H9 (cell line): ENCODE data around the gene PITPNM1. TPM values are rescaled to one million over a fixed set of nuclear protein-coding genes. Genes with fewer than 3 reads are reported as not detected.
"Not testable (repeated sequence)": the region's sequence is repeated elsewhere in the genome, so short reads cannot be mapped to it uniquely, and the experiment has no call there.

ENCODE experiments used
- DNase-seq: peaks from one replicate; pipeline ENCODE4 v3.0.0-alpha.2; 2017
- H2AFZ ChIP-seq: one replicate; pipeline ENCODE4 v1.6.1; 2013; ENCODE audit warnings: mild to moderate bottlenecking, low read length, control low read depth, moderate library complexity
- H2AK5ac ChIP-seq: 2 replicates; pipeline ENCODE4 v1.6.1; 2013; ENCODE audit warnings: low read length, control low read depth, mixed read lengths; ENCODE audit not compliant: insufficient read length
- H2BK120ac ChIP-seq: one replicate; pipeline ENCODE4 v1.6.1; 2013; ENCODE audit warnings: low read depth, mild to moderate bottlenecking, low read length, control low read depth, inconsistent platforms; ENCODE audit not compliant: poor library complexity, severe bottlenecking
- H2BK12ac ChIP-seq: 2 replicates; pipeline ENCODE4 v1.6.1; 2013; ENCODE audit warnings: low read length, control low read depth, mixed read lengths, low read depth; ENCODE audit not compliant: insufficient read length
- H2BK15ac ChIP-seq: 2 replicates; pipeline ENCODE4 v1.6.1; 2013; ENCODE audit warnings: low read depth, low read length, control low read depth
- H2BK20ac ChIP-seq: one replicate; pipeline ENCODE4 v1.6.1; 2013; ENCODE audit warnings: low read depth, mild to moderate bottlenecking, low read length, control low read depth, inconsistent platforms; ENCODE audit not compliant: poor library complexity, severe bottlenecking
- H2BK5ac ChIP-seq: 2 replicates; pipeline ENCODE4 v1.6.1; 2013; ENCODE audit warnings: low read length, control low read depth, mixed read lengths; ENCODE audit not compliant: insufficient read length
- H3K14ac ChIP-seq: 2 replicates; pipeline ENCODE4 v1.6.1; 2013; ENCODE audit warnings: low read length, control low read depth; ENCODE audit not compliant: insufficient read depth
- H3K18ac ChIP-seq: 2 replicates; pipeline ENCODE4 v1.6.1; 2013; ENCODE audit warnings: low read depth, mild to moderate bottlenecking, mixed read lengths, low read length, control low read depth; ENCODE audit not compliant: insufficient read length
- H3K23ac ChIP-seq: 2 replicates; pipeline ENCODE4 v1.6.1; 2013; ENCODE audit warnings: low read length, control low read depth, mixed read lengths, low read depth; ENCODE audit not compliant: insufficient read length
- H3K23me2 ChIP-seq: 2 replicates; pipeline ENCODE4 v1.6.1; 2013; ENCODE audit warnings: low read depth, mild to moderate bottlenecking, mixed read lengths, low read length, control low read depth; ENCODE audit not compliant: insufficient read length, poor library complexity, severe bottlenecking
- H3K27ac ChIP-seq: 2 replicates; pipeline ENCODE4 v1.5.1; 2013; ENCODE audit warnings: low read length, control low read depth, mixed read lengths, low read depth; ENCODE audit not compliant: insufficient read length
- H3K27me3 ChIP-seq: 2 replicates; pipeline ENCODE4 v1.6.1; 2013; ENCODE audit warnings: low read length, control low read depth, inconsistent platforms; ENCODE audit not compliant: insufficient read depth
- H3K4ac ChIP-seq: 2 replicates; pipeline ENCODE4 v1.6.1; 2013; ENCODE audit warnings: low read depth, mild to moderate bottlenecking, control low read depth, inconsistent platforms, low read length, moderate library complexity
- H3K4me1 ChIP-seq: 2 replicates; pipeline ENCODE4 v1.6.1; 2013; ENCODE audit warnings: low read length, control low read depth, inconsistent platforms; ENCODE audit not compliant: insufficient read depth
- H3K4me2 ChIP-seq: 2 replicates; pipeline ENCODE4 v1.6.1; 2013; ENCODE audit warnings: low read length, control low read depth, mixed read lengths; ENCODE audit not compliant: insufficient read length, insufficient read depth
- H3K56ac ChIP-seq: 2 replicates; pipeline ENCODE4 v1.6.1; 2013; ENCODE audit warnings: low read depth, mild to moderate bottlenecking, mixed read lengths, low read length, control low read depth; ENCODE audit not compliant: insufficient read length
- H3K79me1 ChIP-seq: 2 replicates; pipeline ENCODE4 v1.6.1; 2013; ENCODE audit warnings: low read depth, mild to moderate bottlenecking, moderate library complexity, low read length, control low read depth, inconsistent platforms; ENCODE audit not compliant: insufficient read depth, poor library complexity, severe bottlenecking
- H3K79me2 ChIP-seq: 2 replicates; pipeline ENCODE4 v1.6.1; 2013; ENCODE audit warnings: low read length, control low read depth, inconsistent platforms; ENCODE audit not compliant: insufficient read depth
- H3K9ac ChIP-seq: 2 replicates; pipeline ENCODE4 v1.6.1; 2013; ENCODE audit warnings: low read length, control low read depth, mixed read lengths; ENCODE audit not compliant: insufficient read length; ENCODE audit errors: extremely low read depth
- H3K9me3 ChIP-seq: one replicate; pipeline ENCODE4 v1.6.1; 2013; ENCODE audit warnings: low read depth, low read length, inconsistent platforms; ENCODE audit not compliant: control insufficient read depth
- H3T11ph ChIP-seq: one replicate; pipeline ENCODE4 v1.6.1; 2013; ENCODE audit warnings: mild to moderate bottlenecking, low read length, control low read depth, inconsistent platforms
- H4K20me1 ChIP-seq: one replicate; pipeline ENCODE4 v1.6.1; 2013; ENCODE audit not compliant: control insufficient read depth, insufficient read length, insufficient read depth
- H4K5ac ChIP-seq: 2 replicates; pipeline ENCODE4 v1.6.1; 2013; ENCODE audit warnings: low read depth, mild to moderate bottlenecking, mixed read lengths, low read length, control low read depth; ENCODE audit not compliant: insufficient read length
- H4K8ac ChIP-seq: replicated peaks from 2 replicates; pipeline ENCODE4 v1.6.1; 2013; ENCODE audit warnings: low read length, control low read depth, mixed read lengths, low read depth; ENCODE audit not compliant: insufficient read length
- H4K91ac ChIP-seq: 2 replicates; pipeline ENCODE4 v1.6.1; 2013; ENCODE audit warnings: low read depth, mild to moderate bottlenecking, moderate library complexity, mixed read lengths, low read length, control low read depth; ENCODE audit not compliant: insufficient read length
- H3K27ac Mint-ChIP-seq, 3 experiments: 2 replicates in 2 of 3; 3 replicates in 1 of 3; pipeline ENCODE4 v1.8.0; 2020 to 2021; ENCODE audit warnings: mixed read lengths in 3 of 3, mild to moderate bottlenecking in 1 of 3, moderate library complexity in 1 of 3
- H3K27me3 Mint-ChIP-seq: 2 replicates; pipeline ENCODE4 v1.8.0; 2021; ENCODE audit warnings: low read depth, mild to moderate bottlenecking, moderate library complexity, mixed read lengths
- H3K36me3 Mint-ChIP-seq, 3 experiments: 2 replicates in 2 of 3; 3 replicates in 1 of 3; pipeline ENCODE4 v1.8.0; 2020 to 2021; ENCODE audit warnings: low read depth in 3 of 3, mixed read lengths in 3 of 3; ENCODE audit not compliant: insufficient read depth in 1 of 3
- H3K4me1 Mint-ChIP-seq, 2 experiments: 2 replicates each; pipeline ENCODE4 v1.8.0; 2020; ENCODE audit warnings: mixed read lengths in 2 of 2
- H3K4me3 Mint-ChIP-seq, 2 experiments: 2 replicates in 1 of 2; 3 replicates in 1 of 2; pipeline ENCODE4 v1.8.0; 2020 to 2021; ENCODE audit warnings: mild to moderate bottlenecking in 2 of 2, mixed read lengths in 2 of 2, moderate library complexity in 1 of 2
- H3K9me3 Mint-ChIP-seq, 2 experiments: 2 replicates in 1 of 2; 3 replicates in 1 of 2; pipeline ENCODE4 v1.8.0; 2020; ENCODE audit warnings: mild to moderate bottlenecking in 2 of 2, mixed read lengths in 2 of 2, moderate library complexity in 1 of 2
- CTCF ChIP-seq: fragments of 200-600 bp; sonication (generic); conservative IDR thresholded peaks from 3 replicates; pipeline ENCODE4 v1.8.0; 2021; ENCODE audit warnings: antibody characterized with exemption, mild to moderate bottlenecking
- WGBS: extraction: QIAGEN DNeasy Blood & Tissue Kit; methylation state at CpG from one replicate; pipeline ENCODE4 v1.1.7; 2013; ENCODE audit warnings: missing lambda C conversion rate, low lambda C conversion rate, mixed read lengths; ENCODE audit not compliant: insufficient read length; ENCODE audit errors: extremely low coverage; 5-methylcytosine and 5-hydroxymethylcytosine counted together
- total RNA-seq: library from RNA; stranded (reverse); gene quantifications from 2 replicates; pipeline ENCODE4 v1.2.1, GENCODE V29; 2021

The PITPNM1 gene
- total RNA-seq, 1 experiment from 2014 or later: 43.5 TPM

- Histone ChIP-seq H3K4ac (no peak overlapping the region), H2BK12ac (no peak overlapping the region), H2BK5ac (no peak overlapping the region), H3K23me2 (no peaks in the 10 kb centered on the region), H4K8ac (no peak overlapping the region), H4K91ac (no peak overlapping the region), H3K4me1 (no peaks in the 10 kb centered on the region), H3K23ac (no peak overlapping the region), H3K4me2 (no peak overlapping the region), H3K79me1 (no peaks in the 10 kb centered on the region), H3K56ac (no peak overlapping the region), H3K18ac (no peak overlapping the region), H3T11ph (no peak overlapping the region), H3K14ac (no peak overlapping the region), H4K20me1 (no peaks in the 10 kb centered on the region), H2AFZ (no peak overlapping the region), H3K27me3 (no peaks in the 10 kb centered on the region), H4K5ac (no peak overlapping the region), H3K27ac (no peak overlapping the region), H2BK120ac (no peak overlapping the region), H3K9ac (no peak overlapping the region), H3K79me2 (peaks cover 2% of the 10 kb centered on the region; the same call in 1 of the 2 replicates), H2BK20ac (no peak overlapping the region), H3K9me3 (no peaks in the 10 kb centered on the region), H2AK5ac (no peak overlapping the region), H2BK15ac (no peak overlapping the region)
- Mint-ChIP-seq H3K4me1 (peaks cover 1 to 2% of the 10 kb centered on the region in 2 experiments), H3K27ac (no peak overlapping the region), H3K36me3 (no peaks in the 10 kb centered on the region), H3K27me3 (peaks cover 52% of the 10 kb centered on the region), H3K4me3 (no peak overlapping the region), H3K9me3 (no peaks in the 10 kb centered on the region; a peak in 1 of 5 replicates)
- no peak for DNase-seq
- no CpG with 5 or more reads among the region's 7 CpGs for WGBS
- TF ChIP-seq CTCF: no peak
These were observed 9.0 kb upstream of the PITPNM1 start for GRCh38 chr11:67514116-67514515.

GRCh38 chr11:67511558-67511957, 6.4 kb upstream of the PITPNM1 start:
- H4K5ac ChIP-seq, H2BK120ac ChIP-seq, H4K8ac ChIP-seq, H2AFZ ChIP-seq, H3K9ac ChIP-seq, H3K79me1 ChIP-seq, H3K18ac ChIP-seq, H3K23ac ChIP-seq, H3K9me3 Mint-ChIP-seq, H2BK15ac ChIP-seq, H2AK5ac ChIP-seq, H3K4me3 Mint-ChIP-seq, H2BK20ac ChIP-seq, H3K27ac Mint-ChIP-seq, H3K14ac ChIP-seq, H2BK12ac ChIP-seq, H3K27ac ChIP-seq, H3K36me3 Mint-ChIP-seq, H3T11ph ChIP-seq, H3K56ac ChIP-seq, H4K91ac ChIP-seq, H3K27me3 ChIP-seq, H3K4me2 ChIP-seq, H3K9me3 ChIP-seq, H3K4me1 ChIP-seq, DNase-seq, H2BK5ac ChIP-seq, H3K23me2 ChIP-seq, H3K79me2 ChIP-seq, H4K20me1 ChIP-seq, H3K4ac ChIP-seq: not testable (repeated sequence)
- no CpG with 5 or more reads among the region's 4 CpGs for WGBS
- H3K4me1 Mint-ChIP-seq: peaks cover 12 to 14% of the 10 kb centered on the region in 2 experiments
- peaks cover 45% of the 10 kb centered on the region for H3K27me3 Mint-ChIP-seq
